ENCODE data around the gene MANSC1.

MANSC1 gene

DNA sequence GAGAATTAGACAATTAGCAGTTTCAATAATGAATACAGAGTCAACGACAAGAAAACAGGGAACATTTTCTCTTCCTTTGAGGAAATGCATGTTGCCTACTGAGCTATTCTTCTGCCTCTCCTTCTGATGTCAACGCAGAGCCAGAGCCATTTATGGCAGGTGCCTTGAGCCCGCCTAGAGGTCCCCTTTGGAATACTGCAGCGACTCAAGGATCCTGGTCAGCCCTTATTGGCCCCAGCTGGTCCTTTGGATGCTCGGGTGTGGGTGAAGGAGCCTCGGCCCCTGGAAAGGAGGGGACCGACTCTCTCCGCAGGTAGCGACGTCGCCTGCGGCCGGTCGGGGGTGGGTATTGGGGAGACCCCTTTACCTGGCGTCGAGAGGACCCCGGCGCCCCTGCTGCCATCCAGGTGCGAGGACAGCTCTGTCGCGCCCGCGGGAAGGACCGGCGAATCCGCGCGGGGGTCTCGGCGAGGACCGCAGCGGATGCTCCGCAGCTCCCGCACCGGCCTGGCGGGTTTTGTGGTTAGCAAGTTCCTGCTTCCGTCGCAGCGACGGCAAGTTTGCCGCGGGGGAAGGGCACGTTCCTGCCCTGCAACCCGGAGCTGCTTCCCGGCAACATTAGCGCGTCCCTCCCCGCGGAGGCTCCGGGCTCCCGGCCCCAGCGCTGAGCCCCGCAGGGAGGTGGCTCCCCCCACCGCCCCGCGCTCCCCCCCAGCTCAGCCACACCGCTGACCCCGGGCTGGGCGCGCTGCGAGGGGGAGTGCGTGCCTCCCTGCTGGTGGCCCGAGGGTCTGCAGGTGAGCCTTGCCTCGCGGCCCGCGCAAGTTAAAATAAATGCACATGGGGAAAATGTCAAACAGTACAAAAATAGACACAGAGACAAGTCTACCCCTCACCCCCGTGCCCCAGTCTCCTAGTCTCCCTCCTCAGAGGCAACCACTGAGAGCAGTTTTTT lies at the start of gene MANSC1:
MANSC1 (minus strand) TSS at position 532 of the 955 bp plus-strand sequence. CDS start 6,928 bp downstream, outside the sequence.
- in situ Hi-C loops (cut with MboI; ENCODE audit: low sequenced_read_pairs), result loop anchor here (25.0 kb wide), 1 partner anchor 788 kb away; no protein-coding TSS in a partner anchor

- in situ Hi-C loops (cut with MboI; ENCODE audit: low sequenced_read_pairs), result loop anchor here (25.0 kb wide), 1 partner anchor 163 kb away; the partner anchor contains the start of gene DUSP16
Observed at GRCh38 chr12:12399161-12399560, 49.1 kb upstream of the MANSC1 start.

GRCh38 chr12:12398026-12398859 lies 48.2 kb upstream of the MANSC1 start:
- in situ Hi-C loops (cut with MboI; ENCODE audit: low sequenced_read_pairs), result loop anchor here (25.0 kb wide), 1 partner anchor 164 kb away; the partner anchor contains the start of gene DUSP16

DNA sequence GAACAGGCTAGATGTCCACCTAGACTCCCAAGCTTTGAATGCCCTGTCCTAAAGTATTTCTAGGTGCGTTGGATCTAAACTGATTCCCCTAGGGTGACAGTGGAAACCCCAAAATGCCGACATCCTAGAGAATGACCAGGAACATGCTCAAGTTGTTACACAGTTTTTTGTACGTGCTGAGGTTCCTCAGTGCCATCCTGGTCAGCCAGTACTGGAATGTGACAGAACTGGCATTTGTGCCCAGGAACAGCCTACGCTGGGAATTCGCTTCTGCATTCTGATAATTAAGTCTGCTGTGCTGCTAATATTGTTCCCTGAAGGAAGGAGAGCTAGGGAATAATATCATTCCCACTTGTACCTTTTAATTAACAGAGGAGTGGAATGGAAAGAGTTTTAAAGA lies 47.1 kb upstream of the MANSC1 start:
- in situ Hi-C loops (cut with MboI; ENCODE audit: low sequenced_read_pairs), result loop anchor here (25.0 kb wide), 1 partner anchor 165 kb away; the partner anchor contains the start of gene DUSP16

GRCh38 chr12:12396694-12397093 lies 46.7 kb upstream of the MANSC1 start:
- in situ Hi-C loops (cut with MboI; ENCODE audit: low sequenced_read_pairs), result loop anchor here (25.0 kb wide), 1 partner anchor 166 kb away; the partner anchor contains the start of gene DUSP16

DNA sequence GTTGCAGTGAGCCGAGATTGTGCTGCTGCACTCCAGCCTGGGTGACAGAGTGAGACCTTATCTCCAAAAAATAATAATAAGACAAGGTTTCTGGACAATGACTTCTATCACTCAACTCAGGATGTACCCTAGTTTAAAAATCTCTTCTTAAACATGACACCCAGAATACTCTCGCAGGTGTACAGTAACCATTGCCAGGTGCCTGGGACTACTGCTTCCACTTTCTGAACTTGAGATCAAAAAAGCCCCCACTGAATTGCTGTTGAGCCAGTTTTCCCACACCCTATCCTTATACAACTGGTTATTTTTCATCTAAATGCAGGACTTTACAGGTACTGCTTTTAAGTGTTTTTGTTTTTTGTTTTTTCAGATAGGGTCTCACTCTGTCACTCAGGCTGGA lies 43.1 kb upstream of the MANSC1 start:
- in situ Hi-C loops (cut with MboI; ENCODE audit: low sequenced_read_pairs), result loop anchor here (25.0 kb wide), 1 partner anchor 169 kb away; the partner anchor contains the start of gene DUSP16

DNA sequence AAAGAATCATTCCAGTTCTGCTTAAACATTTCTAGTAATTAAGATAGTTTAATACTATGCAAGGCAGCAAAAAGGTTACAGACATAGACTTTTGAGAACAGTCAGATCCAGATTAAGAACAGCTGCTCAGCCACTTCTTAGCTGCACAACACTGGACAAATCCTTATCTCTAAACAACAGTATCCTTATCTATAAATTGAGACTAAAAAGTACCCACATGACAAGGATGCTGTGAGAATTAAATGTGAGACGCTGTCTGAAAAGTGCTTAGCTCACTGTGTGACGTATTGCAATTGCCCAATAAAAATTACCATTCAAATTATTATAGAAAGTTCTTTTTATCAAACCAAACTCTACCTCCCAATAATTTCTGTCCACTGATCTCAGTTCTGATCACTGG lies 42.4 kb upstream of the MANSC1 start:
- in situ Hi-C loops (cut with MboI; ENCODE audit: low sequenced_read_pairs), result loop anchor here (25.0 kb wide), 1 partner anchor 170 kb away; the partner anchor contains the start of gene DUSP16

- in situ Hi-C loops (cut with MboI; ENCODE audit: low sequenced_read_pairs), result loop anchor here (25.0 kb wide), 1 partner anchor 175 kb away; the partner anchor contains the start of gene DUSP16
Observed at GRCh38 chr12:12387501-12387900, 37.5 kb upstream of the MANSC1 start.

DNA sequence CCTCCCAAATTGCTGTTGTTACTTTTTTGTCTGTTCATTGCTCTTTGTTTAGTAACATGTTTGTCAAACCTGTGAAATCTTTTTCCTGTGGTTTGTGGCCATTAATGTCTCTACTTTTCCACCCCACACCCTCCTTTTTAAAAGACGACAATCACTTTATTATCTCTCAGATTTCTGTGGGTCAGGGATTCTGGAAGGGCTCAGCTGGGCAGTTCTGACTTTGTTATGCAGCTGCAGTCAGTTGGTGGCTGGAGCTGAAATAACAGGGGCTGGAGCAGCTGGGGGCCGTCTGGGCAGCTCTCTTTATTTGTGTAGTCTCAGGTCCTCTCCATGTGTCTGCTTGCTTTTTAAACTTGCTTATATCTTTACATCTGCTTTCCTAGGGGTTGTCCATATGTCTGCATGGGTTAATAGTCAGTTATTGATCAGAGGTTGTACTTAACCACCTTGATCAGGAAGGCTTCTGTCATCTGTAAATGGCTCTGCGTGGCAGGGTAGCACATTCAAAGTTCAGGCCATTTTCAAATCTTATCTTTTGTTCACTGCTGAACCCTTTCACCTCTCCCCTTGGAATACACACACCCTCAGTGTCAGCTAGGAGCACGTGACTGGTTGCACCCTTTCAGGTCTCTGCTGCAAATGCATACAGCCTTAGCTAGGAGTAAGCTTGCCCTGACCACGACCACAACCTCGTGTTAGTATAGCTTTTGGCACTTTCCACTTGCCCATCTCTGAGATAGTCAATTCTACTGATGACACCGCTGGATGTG lies 34.7 kb upstream of the MANSC1 start:
- in situ Hi-C loops (cut with MboI; ENCODE audit: low sequenced_read_pairs), result loop anchor here (25.0 kb wide), 1 partner anchor 178 kb away; the partner anchor contains the start of gene DUSP16

DNA sequence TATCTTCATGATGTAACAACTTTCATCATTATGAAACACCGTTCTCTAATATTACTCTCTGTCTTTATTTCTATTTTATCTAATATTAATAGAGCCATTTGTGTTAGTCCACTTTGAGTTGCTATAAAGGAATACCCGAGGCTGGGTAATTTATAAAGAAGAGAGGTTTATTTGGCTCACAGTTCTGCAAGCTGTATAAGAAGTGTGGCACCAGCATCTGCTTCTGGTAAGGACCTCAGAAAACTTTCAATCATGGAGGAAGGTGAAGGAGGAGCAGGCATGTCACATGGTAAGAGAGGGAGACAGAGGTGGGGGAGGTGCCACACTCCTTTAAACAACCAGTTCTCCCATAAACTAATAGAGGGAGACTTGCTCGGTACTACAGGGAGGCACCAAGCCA lies 31.9 kb upstream of the MANSC1 start:
- in situ Hi-C loops (cut with MboI; ENCODE audit: low sequenced_read_pairs), result loop anchor here (25.0 kb wide), 1 partner anchor 180 kb away; the partner anchor contains the start of gene DUSP16

DNA sequence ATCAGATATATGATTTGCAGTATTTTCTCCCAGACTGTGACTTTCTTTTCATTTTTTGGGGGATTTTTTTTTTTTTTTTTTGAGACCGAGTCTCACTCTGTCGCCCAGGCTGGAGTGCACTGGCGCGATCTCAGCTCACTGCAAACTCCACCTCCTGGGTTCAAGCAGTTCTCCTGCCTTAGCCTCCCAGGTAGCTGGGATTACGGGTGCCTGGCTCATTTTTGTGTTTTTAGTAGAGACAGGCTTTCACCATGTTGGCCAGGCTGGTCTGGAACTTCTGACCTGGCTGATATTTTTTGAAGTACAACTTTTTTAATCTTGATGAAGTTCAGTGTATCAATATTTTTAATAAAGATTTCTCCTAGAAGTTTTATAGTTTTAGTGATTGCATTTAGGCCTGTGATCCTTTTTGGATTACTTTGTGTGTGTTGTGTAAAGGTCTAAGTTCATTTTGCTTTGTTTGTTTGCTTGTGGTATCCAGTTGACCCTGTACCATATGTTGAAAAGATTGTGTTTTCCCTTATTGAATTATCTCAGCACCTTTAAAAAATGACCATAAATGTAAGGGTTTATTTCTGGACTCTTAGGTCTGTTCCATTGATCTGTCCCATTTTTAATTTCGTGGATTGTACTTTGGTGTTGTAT lies 31.0 kb upstream of the MANSC1 start:
- in situ Hi-C loops (cut with MboI; ENCODE audit: low sequenced_read_pairs), result loop anchor here (25.0 kb wide), 1 partner anchor 181 kb away; the partner anchor contains the start of gene DUSP16

GRCh38 chr12:12379831-12380730 lies 30.0 kb upstream of the MANSC1 start:
- in situ Hi-C loops (cut with MboI; ENCODE audit: low sequenced_read_pairs), result loop anchor here (10.0 to 25.0 kb wide), 2 partner anchors 182 to 335 kb away; partner anchors contain the start of genes CDKN1B and DUSP16

DNA sequence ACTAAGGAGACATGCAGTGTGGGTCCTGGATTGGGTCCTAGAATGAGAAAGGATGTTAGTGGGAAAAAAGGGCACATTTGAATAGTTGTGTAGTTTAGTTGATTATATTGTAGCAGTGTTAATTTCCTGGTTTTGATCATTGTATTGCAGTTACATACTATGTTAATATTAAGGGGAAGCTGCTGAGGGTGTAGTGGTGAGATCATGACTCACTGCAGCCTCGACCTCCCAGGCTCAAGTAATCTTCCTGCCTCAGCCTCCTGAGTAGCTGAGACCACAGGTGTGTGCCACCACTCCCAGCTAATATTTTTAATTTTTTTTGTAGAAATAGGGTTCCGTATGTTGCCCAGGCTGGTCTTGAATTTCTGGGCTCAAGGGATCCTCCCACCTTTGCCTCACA lies 28.6 kb upstream of the MANSC1 start:
- in situ Hi-C loops (cut with MboI; ENCODE audit: low sequenced_read_pairs), result loop anchor here (10.0 to 25.0 kb wide), 2 partner anchors 184 to 336 kb away; partner anchors contain the start of genes CDKN1B and DUSP16

DNA sequence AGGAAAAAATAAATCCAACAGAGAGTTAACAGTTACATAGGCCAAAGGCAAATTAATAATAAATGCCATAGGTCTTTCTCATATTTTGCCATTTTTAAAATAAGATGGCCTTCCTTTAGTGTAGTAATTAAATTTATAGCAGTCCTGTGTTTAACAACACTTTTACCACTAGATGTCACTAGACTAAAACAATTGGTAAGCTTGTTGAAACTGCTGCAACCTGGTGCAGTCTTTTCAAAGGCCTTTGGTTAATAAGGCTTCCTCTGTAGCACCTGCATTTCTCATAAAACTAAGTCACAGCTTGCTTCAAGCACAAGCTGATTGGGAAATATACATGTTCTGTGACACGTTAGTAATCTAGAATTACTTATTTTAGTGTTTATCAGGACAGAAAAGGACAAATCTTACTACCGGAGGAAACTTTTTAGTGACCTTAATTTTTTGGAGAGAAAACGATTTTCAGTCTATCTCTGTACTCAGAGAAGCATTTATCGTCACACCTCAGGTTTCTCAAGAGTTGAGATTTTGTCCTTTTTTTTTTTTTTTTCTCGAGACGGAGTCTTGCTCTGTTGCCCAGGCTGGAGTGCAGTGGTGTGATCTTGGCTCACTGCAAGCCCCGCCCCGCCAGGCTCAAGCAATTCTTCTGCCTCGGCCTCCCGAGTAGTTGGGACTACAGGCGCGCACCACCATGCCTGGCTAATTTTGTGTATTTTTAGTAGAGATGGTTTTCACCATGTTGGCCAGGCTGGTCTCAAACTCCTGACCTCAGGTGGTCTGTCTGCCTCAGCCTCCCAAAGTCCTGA lies 26.8 kb upstream of the MANSC1 start:
- in situ Hi-C loops (cut with MboI; ENCODE audit: low sequenced_read_pairs), result loop anchor here (10.0 to 25.0 kb wide), 2 partner anchors 185 to 338 kb away; partner anchors contain the start of genes CDKN1B and DUSP16

- in situ Hi-C loops (cut with MboI; ENCODE audit: low sequenced_read_pairs), result loop anchor here (10.0 kb wide), 1 partner anchor 342 kb away; the partner anchor contains the start of gene CDKN1B
Observed at GRCh38 chr12:12372946-12373722, 23.1 kb upstream of the MANSC1 start.

DNA sequence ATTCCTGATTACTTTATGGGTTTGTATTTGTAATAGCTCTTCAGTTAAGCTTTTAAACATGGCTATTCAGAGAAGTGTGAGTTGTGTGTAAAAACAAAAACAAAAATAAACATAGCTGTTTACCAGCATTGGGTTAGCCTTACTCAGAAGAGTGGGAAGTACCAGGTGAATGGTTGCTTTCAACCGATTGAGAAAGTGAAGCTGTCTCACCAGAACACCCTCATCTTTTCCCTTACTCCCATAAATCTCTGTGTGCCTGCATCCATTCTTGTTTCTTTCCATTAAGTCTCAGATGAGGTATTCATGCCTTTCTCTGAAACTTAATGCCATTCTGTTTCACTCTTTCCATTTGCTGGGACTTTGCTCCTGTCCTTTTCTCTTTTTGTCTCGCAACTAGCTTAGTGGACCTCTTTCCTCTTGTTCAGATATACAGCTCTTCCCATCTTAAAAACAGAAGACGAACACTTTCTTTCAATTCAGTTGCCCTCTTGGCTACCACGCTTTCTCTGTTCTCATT lies 17.5 kb upstream of the MANSC1 start:
- in situ Hi-C loops (cut with MboI; ENCODE audit: low sequenced_read_pairs), result no loop called here

Measured in HL-60/S4 (cell line).